Liver (tissue), 9 donors: ENCODE results near the gene RARB. TPM values are rescaled to one million over a fixed set of nuclear protein-coding genes. Genes with fewer than 3 reads are reported as not detected.

Source experiments
- DNase-seq: peaks from one replicate; pipeline ENCODE4 v3.0.0-alpha.2; 2017; ENCODE audit warnings: low spot score
- H3K27ac ChIP-seq, 2 donors: one replicate each; pipeline ENCODE4 v1.7.0; 2013; ENCODE audit warnings: inconsistent platforms in 2 of 2, low read length in 2 of 2, control low read depth in 1 of 2, low read depth in 1 of 2, mild to moderate bottlenecking in 1 of 2
- H3K27me3 ChIP-seq, 4 donors: one replicate each; pipeline versions ENCODE4 v1.6.1 to v1.7.0; 2013; ENCODE audit warnings: low read length in 3 of 4, inconsistent platforms in 1 of 4, mild to moderate bottlenecking in 1 of 4, moderate library complexity in 1 of 4; ENCODE audit not compliant: control insufficient read depth in 4 of 4, insufficient read depth in 4 of 4
- H3K36me3 ChIP-seq, 4 donors: one replicate each; pipeline versions ENCODE4 v1.6.1 to v1.7.0; 2013; ENCODE audit warnings: low read length in 3 of 4, mild to moderate bottlenecking in 3 of 4, low read depth in 1 of 4, moderate library complexity in 1 of 4; ENCODE audit not compliant: control insufficient read depth in 4 of 4, insufficient read depth in 3 of 4
- H3K4me1 ChIP-seq, 4 donors: one replicate each; pipeline versions ENCODE4 v1.6.1 to v1.7.0; 2013; ENCODE audit warnings: low read length in 3 of 4, mild to moderate bottlenecking in 3 of 4, moderate library complexity in 1 of 4; ENCODE audit not compliant: control insufficient read depth in 4 of 4, insufficient read depth in 4 of 4
- H3K4me3 ChIP-seq, 3 donors: one replicate each; pipeline versions ENCODE4 v1.6.1 to v1.7.0; 2013; ENCODE audit warnings: low read length in 3 of 3, control low read depth in 1 of 3, low read depth in 1 of 3, mild to moderate bottlenecking in 1 of 3
- H3K9ac ChIP-seq, 2 donors: one replicate each; pipeline ENCODE4 v1.7.0; 2013; ENCODE audit warnings: low read length in 2 of 2, mild to moderate bottlenecking in 2 of 2, moderate library complexity in 2 of 2, control low read depth in 1 of 2, low read depth in 1 of 2
- H3K9me3 ChIP-seq, 4 donors: one replicate each; pipeline versions ENCODE4 v1.6.1 to v1.7.0; 2013; ENCODE audit warnings: low read length in 3 of 4; ENCODE audit not compliant: control insufficient read depth in 4 of 4
- ATF3 ChIP-seq: IDR thresholded peaks from 2 replicates; pipeline ENCODE4 v1.6.1; 2016; ENCODE audit warnings: antibody characterized with exemption
- CTCF ChIP-seq: fragments of 150-350 bp; IDR thresholded peaks from 2 replicates; pipeline ENCODE4 v1.5.1; 2017; ENCODE audit warnings: improper control_type of control experiment, low read depth, low read length; ENCODE audit not compliant: missing input control
- EGR1 ChIP-seq, 2 donors: IDR thresholded peaks; 2 replicates each; pipeline ENCODE4 v1.6.1; 2016 to 2018; ENCODE audit warnings: antibody characterized with exemption in 2 of 2, low read depth in 2 of 2
- FOXA1 ChIP-seq: IDR thresholded peaks from 2 replicates; pipeline ENCODE4 v1.6.1; 2016; ENCODE audit warnings: antibody characterized with exemption
- FOXA2 ChIP-seq: IDR thresholded peaks from 2 replicates; pipeline ENCODE4 v1.6.1; 2016; ENCODE audit warnings: antibody characterized with exemption
- GABPA ChIP-seq, 2 donors: IDR thresholded peaks in 1 of 2; conservative IDR thresholded peaks in 1 of 2; 2 replicates each; pipeline ENCODE4 v1.6.1; 2016; ENCODE audit warnings: antibody characterized with exemption in 2 of 2, mild to moderate bottlenecking in 1 of 2, moderate library complexity in 1 of 2
- HNF4G ChIP-seq: IDR thresholded peaks from 2 replicates; pipeline ENCODE4 v1.6.1; 2016; ENCODE audit warnings: antibody characterized with exemption
- MAX ChIP-seq: IDR thresholded peaks from 2 replicates; pipeline ENCODE4 v1.6.1; 2016; ENCODE audit warnings: antibody characterized with exemption
- NR2F2 ChIP-seq: IDR thresholded peaks from 2 replicates; pipeline ENCODE4 v1.6.1; 2016; ENCODE audit warnings: antibody characterized with exemption
- RAD21 ChIP-seq, 2 donors: IDR thresholded peaks; 2 replicates each; pipeline ENCODE4 v1.6.1; 2016; ENCODE audit warnings: antibody characterized with exemption in 2 of 2, mild to moderate bottlenecking in 2 of 2
- REST ChIP-seq: IDR thresholded peaks from 2 replicates; pipeline ENCODE4 v1.6.1; 2016; ENCODE audit warnings: antibody characterized with exemption, mild to moderate bottlenecking
- RXRA ChIP-seq, 2 donors: IDR thresholded peaks; 2 replicates each; pipeline ENCODE4 v1.6.1; 2017 to 2018; ENCODE audit warnings: antibody characterized with exemption in 2 of 2, mild to moderate bottlenecking in 1 of 2
- TAF1 ChIP-seq: conservative IDR thresholded peaks from 2 replicates; pipeline ENCODE4 v1.6.1; 2016; ENCODE audit warnings: antibody characterized with exemption, mild to moderate bottlenecking
- YY1 ChIP-seq: IDR thresholded peaks from 2 replicates; pipeline ENCODE4 v1.6.1; 2016; ENCODE audit warnings: antibody characterized with exemption, mild to moderate bottlenecking
- WGBS: extraction: QIAGEN DNeasy Blood & Tissue Kit; methylation state at CpG from one replicate; pipeline ENCODE4 v1.1.7; 2013; 5-methylcytosine and 5-hydroxymethylcytosine counted together
- polyA plus RNA-seq, 2 donors: library from polyadenylated mRNA; stranded (reverse) in 1 of 2; unstranded in 1 of 2; fragments of 200-250 nt in 1 of 2; fragments of >200 nt in 1 of 2; fragmentation: Nextera tagmentation in 1 of 2; extraction: Ambion mirVana in 1 of 2; gene quantifications; one replicate each; pipeline versions ENCODE4 v1.2.1 to v1.2.3, GENCODE V29; 2013 to 2015
- total RNA-seq, 2 donors: library from RNA; depleted of rRNA; stranded (reverse); fragments of >200 nt; gene quantifications; one replicate each; pipeline ENCODE4 v1.2.3, GENCODE V29; 2014
- donor health status: healthy.
- donor health status: healthy.
- donor health status: healthy.
- donor health status: healthy.
- donor health status: healthy.

The RARB gene
- total and polyA plus RNA-seq, 4 donors: 2.1 to 3.3 (median 2.3) TPM

GRCh38 chr3:25412269-25412668 is 15.8 kb upstream of the RARB start:
- Histone ChIP-seq H3K9me3 (no peaks in the 10 kb centered on the region), H3K4me1 (no peaks in the 10 kb centered on the region), H3K9ac (no peak overlapping the region), H3K27me3 (no peaks in the 10 kb centered on the region), H3K36me3 (no peaks in the 10 kb centered on the region), H3K27ac (no peak overlapping the region), H3K4me3 (no peak overlapping the region)
- no peak for DNase-seq
- TF ChIP-seq FOXA2 (no peak), RXRA (IDR thresholded peaks at IDR 0.05) (no peak), YY1 (no peak), GABPA (IDR thresholded peaks at IDR 0.05 in 1 of 2, conservative IDR thresholded peaks at IDR 0.05 in 1 of 2) (no peak), HNF4G (no peak), ATF3 (no peak), FOXA1 (no peak)

- H3K36me3 ChIP-seq: no peaks in the 10 kb centered on the region
- no peak overlapping the region for H3K27ac ChIP-seq
- TF ChIP-seq EGR1 (IDR thresholded peaks at IDR 0.05; ENCODE audit: low read depth in 2 of 2) (no peak), TAF1 (no peak), CTCF (no peak), MAX (no peak), NR2F2 (no peak), RAD21 (IDR thresholded peaks at IDR 0.05) (no peak), FOXA1 (no peak), GABPA (IDR thresholded peaks at IDR 0.05 in 1 of 2, conservative IDR thresholded peaks at IDR 0.05 in 1 of 2) (no peak), REST (no peak), ATF3 (no peak)
- H3K9me3 ChIP-seq: no peaks in the 10 kb centered on the region
- H3K4me1 ChIP-seq: no peaks in the 10 kb centered on the region
- DNase-seq: no peak
- H3K9ac ChIP-seq: no peak overlapping the region
- H3K4me3 ChIP-seq: no peak overlapping the region
- H3K27me3 ChIP-seq: no peaks in the 10 kb centered on the region
- WGBS: 91% methylated on average over 6 of the region's 6 CpGs
Measured at GRCh38 chr3:25416176-25416575, 11.9 kb upstream of the RARB start.
